Measurements from ENCODE around the gene ARFGEF2. TPM values are rescaled to one million over a fixed set of nuclear protein-coding genes. Genes with fewer than 3 reads are reported as not detected.
A peak's percentile ranks its signal among the peaks of the same experiment; 100 is the strongest.

The ARFGEF2 gene
- 28.7 and 37.9 TPM in 2 replicates for total RNA-seq (2014; rRNA removed; shearing (Covaris generic); ENCODE audit: low replicate concordance)

- Histone ChIP-seq H3K4me3 (ENCODE audit: low read length) (peak within 1 kb of the TSS; percentile 76), H3K9me3 (ENCODE audit: low read length) (no peaks in the 10 kb centered on the region), H3K27me3 (ENCODE audit: low read length) (no peaks in the 10 kb centered on the region), H3K9me2 (replicated peaks; ENCODE audit: insufficient read depth, low read length) (no peaks in the 10 kb centered on the region), H3K79me2 (ENCODE audit: low read length) (peaks cover 45% of the 10 kb centered on the region), H3K4me1 (ENCODE audit: low read length) (peaks cover 45% of the 10 kb centered on the region), H3K4me2 (ENCODE audit: low read depth, low read length, poor library complexity, severe bottlenecking) (peak within 1 kb of the TSS; percentile 92), H3K9ac (ENCODE audit: low read length) (peak within 1 kb of the TSS; percentile 78), H3K36me3 (ENCODE audit: insufficient read depth, low read length) (no peaks in the 10 kb centered on the region), H2AFZ (ENCODE audit: low read length) (peak within 1 kb of the TSS; percentile 97), H3K27ac (ENCODE audit: low read length) (peak within 1 kb of the TSS; percentile 83), H4K20me1 (ENCODE audit: insufficient read depth, low read depth, low read length) (no peaks in the 10 kb centered on the region)
- DNase-seq: peak; percentile 97
Measured at GRCh38 chr20:48921168-48921882, at the start of gene ARFGEF2. Gene ARFGEF2, plus strand, starts transcription at chr20:48921711. Its CDS starts 179 bp downstream, at chr20:48921890.

GRCh38 chr20:48875233-48875913 lies 46.1 kb upstream of the ARFGEF2 start:
- H3K79me2 ChIP-seq (ENCODE audit: low read length): no peaks in the 10 kb centered on the region
- H3K4me3 ChIP-seq (ENCODE audit: low read length): no peak overlapping the region
- no peak overlapping the region for H2AFZ ChIP-seq (ENCODE audit: low read length)
- no peak overlapping the region for H3K9ac ChIP-seq (ENCODE audit: low read length)
- no peaks in the 10 kb centered on the region for H4K20me1 ChIP-seq (ENCODE audit: insufficient read depth, low read depth, low read length)
- H3K9me3 ChIP-seq (ENCODE audit: low read length): no peaks in the 10 kb centered on the region
- no peaks in the 10 kb centered on the region for H3K9me2 ChIP-seq (replicated peaks; ENCODE audit: insufficient read depth, low read length)
- no peak overlapping the region for H3K4me2 ChIP-seq (ENCODE audit: low read depth, low read length, poor library complexity, severe bottlenecking)
- no peaks in the 10 kb centered on the region for H3K36me3 ChIP-seq (ENCODE audit: insufficient read depth, low read length)
- H3K27me3 ChIP-seq (ENCODE audit: low read length): no peaks in the 10 kb centered on the region
- no peak overlapping the region for H3K27ac ChIP-seq (ENCODE audit: low read length)
- peaks cover 12% of the 10 kb centered on the region for H3K4me1 ChIP-seq (ENCODE audit: low read length)
- DNase-seq: no peak

- H3K9me2 ChIP-seq (replicated peaks; ENCODE audit: insufficient read depth, low read length): no peaks in the 10 kb centered on the region
- no peaks in the 10 kb centered on the region for H4K20me1 ChIP-seq (ENCODE audit: insufficient read depth, low read depth, low read length)
- peak; percentile 53 for DNase-seq
- no peaks in the 10 kb centered on the region for H3K36me3 ChIP-seq (ENCODE audit: insufficient read depth, low read length)
- H3K79me2 ChIP-seq (ENCODE audit: low read length): no peaks in the 10 kb centered on the region
- no peak overlapping the region for H2AFZ ChIP-seq (ENCODE audit: low read length)
- no peaks in the 10 kb centered on the region for H3K27me3 ChIP-seq (ENCODE audit: low read length)
- H3K4me3 ChIP-seq (ENCODE audit: low read length): no peak overlapping the region
- H3K9me3 ChIP-seq (ENCODE audit: low read length): no peaks in the 10 kb centered on the region
- peaks cover 12% of the 10 kb centered on the region for H3K4me1 ChIP-seq (ENCODE audit: low read length)
- no peak overlapping the region for H3K27ac ChIP-seq (ENCODE audit: low read length)
- H3K9ac ChIP-seq (ENCODE audit: low read length): no peak overlapping the region
- no peak overlapping the region for H3K4me2 ChIP-seq (ENCODE audit: low read depth, low read length, poor library complexity, severe bottlenecking)
Measured at GRCh38 chr20:48875914-48876240, 45.6 kb upstream of the ARFGEF2 start.

GRCh38 chr20:48877304-48877703 lies 44.2 kb upstream of the ARFGEF2 start:
- Histone ChIP-seq H3K4me1 (ENCODE audit: low read length) (peaks cover 12% of the 10 kb centered on the region), H2AFZ (ENCODE audit: low read length) (no peak overlapping the region), H3K9me2 (replicated peaks; ENCODE audit: insufficient read depth, low read length) (no peaks in the 10 kb centered on the region), H3K36me3 (ENCODE audit: insufficient read depth, low read length) (no peaks in the 10 kb centered on the region), H3K27me3 (ENCODE audit: low read length) (no peaks in the 10 kb centered on the region), H3K9ac (ENCODE audit: low read length) (no peak overlapping the region), H4K20me1 (ENCODE audit: insufficient read depth, low read depth, low read length) (no peaks in the 10 kb centered on the region), H3K9me3 (ENCODE audit: low read length) (no peaks in the 10 kb centered on the region), H3K79me2 (ENCODE audit: low read length) (no peaks in the 10 kb centered on the region), H3K4me3 (ENCODE audit: low read length) (no peak overlapping the region), H3K4me2 (ENCODE audit: low read depth, low read length, poor library complexity, severe bottlenecking) (no peak overlapping the region), H3K27ac (ENCODE audit: low read length) (no peak overlapping the region)
- DNase-seq: no peak

GRCh38 chr20:48878534-48879248 lies 42.8 kb upstream of the ARFGEF2 start:
- Histone ChIP-seq H4K20me1 (ENCODE audit: insufficient read depth, low read depth, low read length) (no peaks in the 10 kb centered on the region), H3K4me2 (ENCODE audit: low read depth, low read length, poor library complexity, severe bottlenecking) (no peak overlapping the region), H3K27me3 (ENCODE audit: low read length) (no peaks in the 10 kb centered on the region), H2AFZ (ENCODE audit: low read length) (no peak overlapping the region), H3K9me2 (replicated peaks; ENCODE audit: insufficient read depth, low read length) (no peaks in the 10 kb centered on the region), H3K27ac (ENCODE audit: low read length) (no peak overlapping the region), H3K79me2 (ENCODE audit: low read length) (no peaks in the 10 kb centered on the region), H3K4me1 (ENCODE audit: low read length) (peaks cover 5% of the 10 kb centered on the region), H3K4me3 (ENCODE audit: low read length) (no peak overlapping the region), H3K9me3 (ENCODE audit: low read length) (no peaks in the 10 kb centered on the region), H3K36me3 (ENCODE audit: insufficient read depth, low read length) (no peaks in the 10 kb centered on the region), H3K9ac (ENCODE audit: low read length) (no peak overlapping the region)
- no peak for DNase-seq

- Histone ChIP-seq H3K9ac (ENCODE audit: low read length) (no peak overlapping the region), H3K36me3 (ENCODE audit: insufficient read depth, low read length) (no peaks in the 10 kb centered on the region), H3K27ac (ENCODE audit: low read length) (no peak overlapping the region), H3K4me2 (ENCODE audit: low read depth, low read length, poor library complexity, severe bottlenecking) (no peak overlapping the region), H3K4me3 (ENCODE audit: low read length) (no peak overlapping the region), H2AFZ (ENCODE audit: low read length) (no peak overlapping the region), H3K27me3 (ENCODE audit: low read length) (no peaks in the 10 kb centered on the region), H3K9me3 (ENCODE audit: low read length) (no peaks in the 10 kb centered on the region), H3K4me1 (ENCODE audit: low read length) (peaks cover 5% of the 10 kb centered on the region), H4K20me1 (ENCODE audit: insufficient read depth, low read depth, low read length) (no peaks in the 10 kb centered on the region), H3K9me2 (replicated peaks; ENCODE audit: insufficient read depth, low read length) (no peaks in the 10 kb centered on the region), H3K79me2 (ENCODE audit: low read length) (no peaks in the 10 kb centered on the region)
- DNase-seq: no peak
Measured at GRCh38 chr20:48879612-48880245, 41.8 kb upstream of the ARFGEF2 start.

- Histone ChIP-seq H3K9ac (ENCODE audit: low read length) (no peak overlapping the region), H3K4me1 (ENCODE audit: low read length) (peaks cover 5% of the 10 kb centered on the region), H2AFZ (ENCODE audit: low read length) (no peak overlapping the region), H3K9me3 (ENCODE audit: low read length) (no peaks in the 10 kb centered on the region), H3K79me2 (ENCODE audit: low read length) (no peaks in the 10 kb centered on the region), H3K4me3 (ENCODE audit: low read length) (no peak overlapping the region), H3K4me2 (ENCODE audit: low read depth, low read length, poor library complexity, severe bottlenecking) (no peak overlapping the region), H4K20me1 (ENCODE audit: insufficient read depth, low read depth, low read length) (no peaks in the 10 kb centered on the region), H3K9me2 (replicated peaks; ENCODE audit: insufficient read depth, low read length) (no peaks in the 10 kb centered on the region), H3K27ac (ENCODE audit: low read length) (no peak overlapping the region), H3K36me3 (ENCODE audit: insufficient read depth, low read length) (no peaks in the 10 kb centered on the region), H3K27me3 (ENCODE audit: low read length) (no peaks in the 10 kb centered on the region)
- no peak for DNase-seq
Measured at GRCh38 chr20:48880331-48880730, 41.2 kb upstream of the ARFGEF2 start.
